ENCODE data around the gene NDC80.

NDC80 gene

DNA sequence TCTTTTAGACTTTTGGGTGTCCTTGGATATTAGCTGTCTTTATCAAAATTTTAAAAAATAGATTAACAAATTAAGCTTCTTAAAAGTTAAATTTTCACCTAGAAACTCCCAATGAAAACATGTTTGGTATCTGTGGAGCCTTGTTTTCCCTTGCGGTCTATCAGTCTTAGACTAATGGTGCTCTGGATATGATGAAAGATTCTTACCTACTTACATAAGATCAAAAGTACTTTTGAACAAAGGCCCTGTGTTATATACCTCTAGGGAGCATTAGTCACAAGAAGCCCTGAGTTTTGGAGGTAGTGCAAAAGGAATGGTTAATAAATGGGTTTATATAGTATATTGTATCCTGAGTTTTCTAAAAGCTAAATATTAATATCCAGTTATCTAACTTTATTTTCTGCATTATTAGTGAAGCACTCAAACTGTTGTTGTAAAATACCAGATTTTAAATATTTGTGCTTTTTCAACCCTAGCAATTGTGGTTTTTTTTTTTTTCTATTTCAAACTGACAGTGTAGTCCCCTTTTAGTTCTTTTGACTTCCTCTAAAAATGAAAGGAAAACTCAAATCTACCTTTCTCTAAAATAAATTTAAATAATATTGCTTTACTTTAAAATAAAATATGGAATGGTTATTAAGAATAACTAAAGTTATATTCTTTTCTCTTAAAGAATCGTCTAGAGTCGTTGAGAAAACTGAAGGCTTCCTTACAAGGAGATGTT, 18.1 kb downstream of the NDC80 start:
- H3K4me3 ChIP-seq (ENCODE audit: low read depth, low read length): no peak overlapping the region
- TF ChIP-seq, protein P1, sequence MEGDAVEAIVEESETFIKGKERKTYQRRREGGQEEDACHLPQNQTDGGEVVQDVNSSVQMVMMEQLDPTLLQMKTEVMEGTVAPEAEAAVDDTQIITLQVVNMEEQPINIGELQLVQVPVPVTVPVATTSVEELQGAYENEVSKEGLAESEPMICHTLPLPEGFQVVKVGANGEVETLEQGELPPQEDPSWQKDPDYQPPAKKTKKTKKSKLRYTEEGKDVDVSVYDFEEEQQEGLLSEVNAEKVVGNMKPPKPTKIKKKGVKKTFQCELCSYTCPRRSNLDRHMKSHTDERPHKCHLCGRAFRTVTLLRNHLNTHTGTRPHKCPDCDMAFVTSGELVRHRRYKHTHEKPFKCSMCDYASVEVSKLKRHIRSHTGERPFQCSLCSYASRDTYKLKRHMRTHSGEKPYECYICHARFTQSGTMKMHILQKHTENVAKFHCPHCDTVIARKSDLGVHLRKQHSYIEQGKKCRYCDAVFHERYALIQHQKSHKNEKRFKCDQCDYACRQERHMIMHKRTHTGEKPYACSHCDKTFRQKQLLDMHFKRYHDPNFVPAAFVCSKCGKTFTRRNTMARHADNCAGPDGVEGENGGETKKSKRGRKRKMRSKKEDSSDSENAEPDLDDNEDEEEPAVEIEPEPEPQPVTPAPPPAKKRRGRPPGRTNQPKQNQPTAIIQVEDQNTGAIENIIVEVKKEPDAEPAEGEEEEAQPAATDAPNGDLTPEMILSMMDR (conservative IDR thresholded peaks at IDR 0.05; ENCODE audit: low read depth, low read length): no peak
- DNase-seq (ENCODE audit: low read depth): peak; percentile 25

DNA sequence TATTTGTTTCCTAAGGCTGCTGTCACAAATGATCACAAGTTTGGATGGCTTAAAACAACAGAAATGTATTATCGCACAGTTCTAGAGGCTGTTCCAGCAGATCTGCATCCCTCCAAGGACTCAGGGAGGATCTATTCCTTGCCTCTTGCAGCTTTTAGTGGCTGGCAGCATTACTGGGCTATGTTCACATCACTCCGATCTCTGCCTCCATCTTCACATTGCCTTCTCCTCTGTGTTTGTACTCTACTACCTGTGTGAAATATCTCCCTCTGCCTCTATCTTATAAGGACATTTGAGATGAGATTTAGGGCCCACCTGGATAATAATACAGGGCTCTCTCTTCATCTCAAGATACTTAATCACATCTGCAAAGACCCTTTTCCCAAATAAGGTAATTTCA, 18.9 kb downstream of the NDC80 start:
- TF ChIP-seq, protein P1 (conservative IDR thresholded peaks at IDR 0.05; ENCODE audit: low read depth, low read length): no peak
- H3K4me3 ChIP-seq (ENCODE audit: low read depth, low read length): no peak overlapping the region
- no peak for DNase-seq (ENCODE audit: low read depth)

DNA sequence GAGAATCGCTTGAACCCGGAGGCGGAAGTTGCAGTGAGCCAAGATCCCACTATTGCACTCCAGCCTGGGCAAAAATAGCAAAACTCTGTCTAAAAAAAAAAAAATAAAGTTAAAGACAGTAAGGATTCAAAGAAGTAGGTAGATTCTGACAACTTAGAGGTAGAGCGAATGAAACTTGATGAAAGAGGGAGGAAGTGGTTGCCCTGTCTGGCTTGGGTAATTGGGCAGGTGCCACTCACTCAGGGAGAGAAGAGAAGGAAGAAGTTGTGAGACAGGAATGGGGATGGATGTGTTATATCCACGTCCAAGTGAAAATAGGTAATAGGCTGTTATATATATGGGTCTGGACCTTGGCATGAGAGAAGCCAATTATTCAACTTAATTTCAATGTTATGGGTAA, 26.3 kb downstream of the NDC80 start:
- TF ChIP-seq, protein P1 (conservative IDR thresholded peaks at IDR 0.05; ENCODE audit: low read depth, low read length): no peak
- no peak for DNase-seq (ENCODE audit: low read depth)
- H3K4me3 ChIP-seq (ENCODE audit: low read depth, low read length): no peak overlapping the region

DNA sequence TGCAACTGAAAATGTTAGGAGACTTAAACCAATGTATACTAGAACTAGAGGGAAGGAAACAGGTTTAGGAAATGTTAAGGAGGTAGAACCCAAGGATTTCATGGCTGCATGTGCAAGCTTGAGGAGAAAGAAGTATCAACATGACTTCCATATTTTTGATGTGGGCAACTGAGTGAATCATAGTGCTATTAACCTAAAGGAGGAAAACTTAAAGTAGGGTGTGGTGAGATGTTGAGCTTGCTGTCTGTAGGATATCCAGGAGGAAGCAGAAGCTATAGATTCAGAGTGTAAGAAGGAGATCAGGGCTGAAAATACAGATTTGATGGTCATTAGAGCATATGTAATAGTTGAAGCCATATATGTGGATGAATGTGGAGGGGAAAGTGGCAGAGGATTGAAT, 31.5 kb downstream of the NDC80 start:
- TF ChIP-seq, protein P1 (conservative IDR thresholded peaks at IDR 0.05; ENCODE audit: low read depth, low read length): no peak
- H3K4me3 ChIP-seq (ENCODE audit: low read depth, low read length): no peak overlapping the region
- no peak for DNase-seq (ENCODE audit: low read depth)

DNA sequence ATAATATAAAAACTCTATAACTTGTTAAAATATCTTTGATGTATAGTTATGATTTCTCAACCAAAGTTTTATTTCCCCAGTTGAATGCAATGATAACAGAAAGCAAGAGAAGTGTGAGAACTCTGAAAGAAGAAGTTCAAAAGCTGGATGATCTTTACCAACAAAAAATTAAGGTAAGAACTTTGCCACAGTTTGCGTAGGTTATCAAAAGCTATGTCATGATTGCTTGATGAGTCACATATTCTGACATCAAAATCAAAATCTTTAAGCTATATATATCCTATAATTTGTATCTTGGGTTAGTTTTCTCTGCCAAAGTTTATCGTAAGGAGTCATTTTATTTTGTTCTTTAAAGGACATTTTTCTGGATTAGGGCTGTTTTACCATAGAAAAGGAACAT, 35.0 kb downstream of the NDC80 start:
- H3K4me3 ChIP-seq (ENCODE audit: low read depth, low read length): no peak overlapping the region

DNA sequence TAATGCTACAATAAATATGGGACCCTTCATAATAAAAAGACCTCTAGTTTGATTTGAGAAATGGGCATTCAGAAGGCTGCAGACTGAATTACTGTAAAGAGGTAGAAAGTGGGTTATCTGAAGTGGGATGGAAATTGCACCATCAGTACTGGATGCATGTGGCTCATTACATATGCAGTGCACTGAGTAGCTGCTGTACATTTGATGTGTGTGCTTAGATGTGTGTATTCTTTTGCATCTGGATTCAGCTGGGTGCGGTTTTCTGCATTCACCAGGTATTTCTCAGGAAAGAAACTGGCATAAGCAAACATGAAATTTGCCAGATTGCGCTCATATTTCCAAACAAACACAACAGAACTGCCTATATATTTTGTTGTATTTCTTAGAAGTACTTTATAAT, 38.2 kb downstream of the NDC80 start:
- TF ChIP-seq, protein P1 (conservative IDR thresholded peaks at IDR 0.05; ENCODE audit: low read depth, low read length): no peak
- DNase-seq (ENCODE audit: low read depth): no peak
- H3K4me3 ChIP-seq (ENCODE audit: low read depth, low read length): no peak overlapping the region

More for the DNA sequence above, 35.0 kb downstream of the NDC80 start:
- DNase-seq (ENCODE audit: low read depth): peak; percentile 22
- TF ChIP-seq, protein P1 (conservative IDR thresholded peaks at IDR 0.05; ENCODE audit: low read depth, low read length): no peak

DNA sequence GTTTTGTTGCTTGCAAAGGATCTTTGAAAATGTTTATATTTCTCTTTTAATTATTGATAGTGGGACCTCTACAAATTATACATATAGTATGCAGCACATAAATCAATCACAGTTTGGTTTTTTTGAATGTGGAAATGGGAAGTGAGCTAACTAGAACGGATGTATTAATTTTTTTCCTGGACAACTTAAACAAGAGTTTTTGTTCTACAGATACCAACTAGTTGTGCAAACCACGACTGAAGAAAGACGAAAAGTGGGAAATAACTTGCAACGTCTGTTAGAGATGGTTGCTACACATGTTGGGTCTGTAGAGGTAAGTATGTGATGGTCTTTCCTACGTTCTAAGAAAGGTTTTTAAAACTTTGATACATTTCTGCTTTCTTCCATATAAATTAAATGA, 39.2 kb downstream of the NDC80 start:
- no peak overlapping the region for H3K4me3 ChIP-seq (ENCODE audit: low read depth, low read length)
- DNase-seq (ENCODE audit: low read depth): no peak
- TF ChIP-seq, protein P1 (conservative IDR thresholded peaks at IDR 0.05; ENCODE audit: low read depth, low read length): no peak

All from choroid plexus epithelial cell (primary cell).